Osteoblast (primary cell): ENCODE results near the gene MBD5. TPM values are rescaled to one million over a fixed set of nuclear protein-coding genes. Genes with fewer than 3 reads are reported as not detected.

Experiments used
- DNase-seq: peaks from one replicate; pipeline ENCODE4 v3.0.0; 2011; ENCODE audit warnings: low spot score, mixed read lengths; ENCODE audit not compliant: insufficient read length; ENCODE audit errors: missing footprints
- H2AFZ ChIP-seq: 2 replicates; pipeline ENCODE4 v1.6.0; 2011; ENCODE audit warnings: mild to moderate bottlenecking, low read length
- H3K27ac ChIP-seq: 2 replicates; pipeline ENCODE4 v1.5.1; 2011; ENCODE audit warnings: mild to moderate bottlenecking, low read depth, low read length, moderate library complexity
- H3K27me3 ChIP-seq: 2 replicates; pipeline ENCODE4 v1.6.0; 2012; ENCODE audit warnings: mild to moderate bottlenecking, control low read depth, inconsistent platforms, low read length, moderate library complexity; ENCODE audit not compliant: insufficient read depth
- H3K36me3 ChIP-seq: 2 replicates; pipeline ENCODE4 v1.5.1; 2011; ENCODE audit warnings: mild to moderate bottlenecking, low read length, control low read depth, moderate library complexity; ENCODE audit not compliant: insufficient read depth
- H3K4me1 ChIP-seq: 2 replicates; pipeline ENCODE4 v1.5.1; 2011; ENCODE audit warnings: mild to moderate bottlenecking, low read length, control low read depth, moderate library complexity; ENCODE audit not compliant: insufficient read depth
- H3K4me2 ChIP-seq: 2 replicates; pipeline ENCODE4 v1.6.0; 2011; ENCODE audit warnings: mild to moderate bottlenecking, low read length; ENCODE audit not compliant: insufficient read depth
- H3K4me3 ChIP-seq: fragments of 200-600 bp; sonication (generic); 3 replicates; pipeline ENCODE4 v1.5.1; 2012; ENCODE audit warnings: mild to moderate bottlenecking, low read length, inconsistent platforms; ENCODE audit not compliant: insufficient read depth
- H3K79me2 ChIP-seq: 2 replicates; pipeline ENCODE4 v1.6.0; 2012; ENCODE audit warnings: mild to moderate bottlenecking, low read length, control low read depth, inconsistent platforms; ENCODE audit not compliant: insufficient read depth
- H3K9me3 ChIP-seq: 2 replicates; pipeline ENCODE4 v1.5.1; 2011; ENCODE audit warnings: low read depth, low read length, control low read depth
- H4K20me1 ChIP-seq: 2 replicates; pipeline ENCODE4 v1.6.0; 2012; ENCODE audit warnings: mild to moderate bottlenecking, low read length, control low read depth; ENCODE audit not compliant: insufficient read depth
- CTCF ChIP-seq: IDR thresholded peaks from 2 replicates; pipeline ENCODE4 v1.5.1; 2011; ENCODE audit warnings: mild to moderate bottlenecking, low read depth, low read length, moderate library complexity; ENCODE audit errors: extremely low read depth
- total RNA-seq: library from RNA; depleted of rRNA; stranded (reverse); fragments of >200 nt; gene quantifications from 2 replicates; pipeline ENCODE4 v1.2.3, GENCODE V29; 2012

Gene MBD5
- total RNA-seq, 1 donor = 22.4 TPM

GRCh38 chr2:148299616-148300015 lies 278.7 kb downstream of the MBD5 start:
- no peaks in the 10 kb centered on the region for H3K79me2 ChIP-seq
- peaks cover 13% of the 10 kb centered on the region for H3K4me1 ChIP-seq
- no peaks in the 10 kb centered on the region for H3K27me3 ChIP-seq
- H2AFZ ChIP-seq = no peak overlapping the region
- no peak overlapping the region for H3K4me3 ChIP-seq
- no peak for TF ChIP-seq CTCF
- no peak overlapping the region for H3K27ac ChIP-seq
- H3K36me3 ChIP-seq = no peaks in the 10 kb centered on the region
- H4K20me1 ChIP-seq = peaks cover 2% of the 10 kb centered on the region
- no peak overlapping the region for H3K4me2 ChIP-seq
- no peaks in the 10 kb centered on the region for H3K9me3 ChIP-seq
- no peak for DNase-seq

DNA sequence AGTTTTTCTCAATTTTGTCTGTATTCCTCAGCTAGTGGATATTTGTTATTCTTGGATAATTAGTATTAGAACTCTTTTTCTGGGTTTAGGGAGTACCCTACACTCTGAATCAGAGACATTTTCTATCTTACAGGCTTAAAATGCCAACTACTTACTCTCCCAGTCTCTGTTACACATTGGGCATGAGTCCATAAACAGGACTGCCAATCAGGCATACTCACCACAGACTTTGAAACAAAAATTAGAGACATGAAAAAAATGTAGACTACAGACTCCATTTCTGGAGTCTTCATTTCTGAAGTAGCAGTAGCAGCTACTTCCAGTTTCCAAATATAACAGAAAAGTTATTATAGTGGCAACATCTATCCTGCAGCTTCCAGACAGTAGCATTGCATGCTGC lies 279.7 kb downstream of the MBD5 start:
- no peaks in the 10 kb centered on the region for H3K36me3 ChIP-seq
- no peaks in the 10 kb centered on the region for H3K79me2 ChIP-seq
- DNase-seq = no peak
- H3K4me1 ChIP-seq = peaks cover 13% of the 10 kb centered on the region
- no peak overlapping the region for H3K27ac ChIP-seq
- TF ChIP-seq CTCF = no peak
- H2AFZ ChIP-seq = no peak overlapping the region
- no peaks in the 10 kb centered on the region for H3K27me3 ChIP-seq
- no peaks in the 10 kb centered on the region for H3K9me3 ChIP-seq
- H3K4me2 ChIP-seq = peak overlapping the region; percentile 32
- no peak overlapping the region for H3K4me3 ChIP-seq
- peaks cover 2% of the 10 kb centered on the region for H4K20me1 ChIP-seq

- no peaks in the 10 kb centered on the region for H3K36me3 ChIP-seq
- H3K4me2 ChIP-seq = no peak overlapping the region
- H2AFZ ChIP-seq = no peak overlapping the region
- TF ChIP-seq CTCF = no peak
- H3K27me3 ChIP-seq = no peaks in the 10 kb centered on the region
- DNase-seq = no peak
- no peak overlapping the region for H3K27ac ChIP-seq
- peaks cover 13% of the 10 kb centered on the region for H3K4me1 ChIP-seq
- peaks cover 2% of the 10 kb centered on the region for H4K20me1 ChIP-seq
- no peaks in the 10 kb centered on the region for H3K79me2 ChIP-seq
- no peak overlapping the region for H3K4me3 ChIP-seq
- no peaks in the 10 kb centered on the region for H3K9me3 ChIP-seq
Observed at GRCh38 chr2:148301362-148301761, 280.5 kb downstream of the MBD5 start.

DNA sequence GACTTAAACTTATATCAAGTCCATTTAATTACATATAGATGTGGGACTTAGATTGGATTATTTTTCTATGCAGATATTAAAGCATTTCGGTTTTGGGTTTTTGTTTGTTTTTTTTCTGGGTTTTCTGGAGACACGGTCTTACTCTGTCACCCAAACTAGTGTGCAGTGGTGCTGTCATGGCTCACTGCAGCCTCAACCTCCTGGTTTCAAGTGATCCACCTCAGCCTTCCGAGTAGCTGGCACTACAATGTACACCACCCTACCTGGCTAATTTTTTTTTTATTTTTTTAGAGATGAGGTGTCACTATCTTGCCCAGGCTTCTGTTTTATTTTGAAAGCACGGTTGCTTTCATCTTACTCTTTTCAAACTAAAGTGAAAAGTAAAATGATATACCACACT lies 281.6 kb downstream of the MBD5 start:
- no peaks in the 10 kb centered on the region for H3K9me3 ChIP-seq
- no peak overlapping the region for H3K4me3 ChIP-seq
- peaks cover 13% of the 10 kb centered on the region for H3K4me1 ChIP-seq
- H3K27me3 ChIP-seq = no peaks in the 10 kb centered on the region
- H2AFZ ChIP-seq = no peak overlapping the region
- no peaks in the 10 kb centered on the region for H3K79me2 ChIP-seq
- H3K36me3 ChIP-seq = no peaks in the 10 kb centered on the region
- H4K20me1 ChIP-seq = peaks cover 2% of the 10 kb centered on the region
- no peak overlapping the region for H3K4me2 ChIP-seq
- no peak for DNase-seq
- H3K27ac ChIP-seq = no peak overlapping the region
- no peak for TF ChIP-seq CTCF
